Putamen (tissue), 1 donor: ENCODE measurements around the gene FHOD3.

Experiments
- DNase-seq: peaks from one replicate; pipeline ENCODE4 v3.0.0-alpha.2; 2016; ENCODE audit warnings: low spot score

FHOD3 gene

DNA sequence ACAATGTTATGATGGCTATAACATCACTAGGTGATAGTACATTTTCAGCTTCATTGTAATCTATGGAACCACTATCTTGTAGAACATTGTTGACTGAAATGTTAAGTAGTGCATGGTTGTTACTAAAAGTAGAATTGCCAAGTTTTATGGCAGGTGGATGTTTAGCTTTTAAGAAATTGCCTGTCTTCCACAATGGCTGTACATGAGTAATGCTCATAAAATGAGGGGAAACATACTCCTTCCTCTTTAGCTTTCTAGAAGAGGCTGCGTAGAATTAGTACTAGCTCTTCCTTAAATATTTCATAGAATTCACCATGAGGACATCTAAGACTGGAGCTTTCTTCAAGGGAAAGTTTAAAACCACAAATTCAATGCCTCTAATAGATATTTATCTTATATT is 370.3 kb downstream of the FHOD3 start:
- DNase-seq = no peak

DNA sequence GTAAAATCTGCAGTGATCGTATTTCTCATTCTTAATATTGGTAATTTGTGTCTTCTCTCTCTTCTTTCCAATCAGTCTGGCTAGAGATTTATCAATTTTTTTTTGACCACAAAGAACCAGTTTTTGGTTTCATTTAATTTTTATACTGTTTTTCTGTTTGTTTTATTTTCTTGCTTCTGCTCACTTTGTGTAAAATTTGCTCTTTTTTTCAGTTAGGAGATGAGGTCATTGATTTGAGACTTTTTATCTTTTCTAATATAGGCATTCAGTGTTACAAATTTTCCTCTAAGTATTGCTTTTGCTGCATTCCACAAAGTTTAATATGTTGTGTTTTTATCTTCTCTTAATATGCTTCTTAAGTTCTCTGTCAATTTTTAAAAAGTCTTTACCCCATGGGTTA is 370.8 kb downstream of the FHOD3 start:
- no peak for DNase-seq

DNA sequence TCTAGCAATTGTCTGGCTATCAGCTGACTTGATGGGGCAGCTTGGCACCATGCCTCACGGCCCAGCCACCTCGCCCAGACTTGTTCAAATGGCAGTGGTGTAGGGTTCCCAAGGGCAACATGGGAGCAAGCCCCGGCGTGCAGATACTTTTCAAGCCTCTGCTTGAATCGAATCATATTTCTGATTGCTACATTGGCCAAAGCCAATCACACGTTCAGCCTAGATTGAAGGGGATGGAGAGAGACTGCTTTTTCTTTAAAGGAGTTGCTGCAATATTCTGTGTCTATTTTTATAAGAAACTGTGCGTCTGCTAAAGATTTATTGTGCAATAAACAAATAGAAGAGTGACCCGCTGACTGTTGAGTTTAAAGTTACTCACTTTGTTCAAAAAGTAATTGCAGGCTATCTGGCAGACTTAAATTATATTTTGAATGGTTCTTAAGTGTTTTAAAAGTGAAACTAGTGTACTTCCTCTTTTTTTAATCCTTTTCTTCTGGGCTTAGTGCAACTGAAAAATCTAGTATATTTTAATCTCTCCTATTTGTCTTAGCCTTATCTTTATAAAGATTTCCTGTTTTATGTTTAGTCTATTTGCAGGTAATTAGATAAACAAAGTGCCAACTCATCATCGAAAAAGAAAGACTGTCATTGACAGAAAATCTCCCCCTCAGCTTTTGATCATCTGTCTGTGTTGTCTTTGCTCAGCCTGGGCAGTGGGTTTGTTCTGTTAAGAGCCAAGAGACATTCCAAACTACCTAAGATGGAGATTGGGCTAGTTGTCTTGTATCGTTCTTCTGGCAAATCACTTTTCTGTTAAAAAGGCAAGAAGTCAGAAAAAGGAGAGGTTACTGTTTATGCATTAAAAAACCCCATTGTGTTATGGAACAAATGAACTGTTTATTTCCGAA is 375.2 kb downstream of the FHOD3 start:
- no peak for DNase-seq

DNA sequence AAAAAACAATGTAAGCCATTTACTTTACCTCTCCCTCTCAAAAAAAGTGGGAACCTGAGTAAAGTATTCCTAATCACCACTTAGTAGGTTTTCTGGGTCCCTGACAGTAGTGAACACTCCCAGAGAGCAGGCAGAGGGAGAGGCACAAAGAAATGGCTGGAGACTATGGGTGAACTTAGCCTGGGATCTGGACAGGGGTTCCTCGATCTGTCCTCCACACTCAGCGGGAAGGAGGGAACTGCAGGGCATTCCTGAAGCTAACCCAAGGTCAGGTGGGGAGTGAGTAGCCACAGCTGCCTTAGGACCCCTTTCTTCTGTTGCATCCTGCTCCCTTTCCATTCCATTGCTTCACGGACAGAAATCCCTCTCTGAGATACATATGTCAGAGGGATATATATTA is 375.9 kb downstream of the FHOD3 start:
- DNase-seq = no peak

DNA sequence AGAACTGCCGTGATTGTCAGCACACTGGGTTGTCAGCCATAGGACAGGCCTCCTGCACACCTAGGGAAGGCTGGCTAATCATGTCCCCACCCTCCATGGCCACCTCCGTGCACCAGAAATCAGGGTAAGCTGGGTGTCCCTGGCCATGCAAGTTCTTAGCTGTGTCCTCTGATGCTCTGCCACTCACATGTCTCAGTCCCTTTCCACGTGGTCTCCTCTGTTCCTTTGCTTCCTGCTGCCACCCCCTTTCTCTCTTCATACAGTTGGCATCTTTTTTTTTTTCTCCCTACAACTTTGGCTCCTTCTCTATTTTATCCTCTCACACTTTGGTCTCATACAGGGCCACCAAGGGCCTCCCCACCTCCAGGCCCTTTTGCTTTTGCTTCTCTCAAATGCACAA is 377.6 kb downstream of the FHOD3 start:
- DNase-seq = no peak

DNA sequence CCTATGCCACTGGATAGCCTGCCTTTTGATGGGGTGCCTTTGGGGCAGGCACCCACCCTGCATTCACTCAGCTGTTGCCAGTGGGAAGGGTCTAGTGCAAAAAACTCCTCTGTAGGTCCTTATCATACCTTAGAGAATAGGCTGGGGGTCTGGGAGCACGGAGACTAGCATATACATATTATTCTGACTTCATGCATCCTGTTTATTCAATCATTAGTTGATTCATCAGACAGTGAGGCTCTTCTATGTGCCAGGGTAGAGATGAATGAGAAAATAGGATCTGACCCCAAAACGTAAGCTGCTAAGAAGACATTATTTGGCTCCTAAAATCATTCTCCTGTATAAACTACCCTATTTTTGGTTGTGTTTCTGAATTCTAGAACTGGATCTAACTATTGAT is 378.0 kb downstream of the FHOD3 start:
- DNase-seq = no peak

DNA sequence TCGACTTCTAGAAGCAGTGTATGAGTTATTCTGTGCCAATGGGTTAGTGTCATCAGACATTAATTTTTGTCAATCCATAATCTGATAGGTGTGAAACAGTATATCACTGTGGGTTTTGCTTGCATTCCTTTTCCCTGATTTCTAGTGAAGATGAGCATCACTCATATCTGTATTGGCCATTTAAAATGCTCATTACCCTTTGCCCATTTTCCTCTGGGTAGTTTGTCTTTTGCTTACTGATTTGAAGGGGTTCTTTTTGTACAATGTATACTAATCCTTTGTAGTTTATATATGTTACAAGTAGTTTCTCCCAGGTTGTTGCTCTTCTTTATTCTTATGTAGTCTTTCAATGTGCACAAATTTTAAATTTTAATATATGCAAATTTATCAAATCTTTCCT is 379.1 kb downstream of the FHOD3 start:
- no peak for DNase-seq

DNA sequence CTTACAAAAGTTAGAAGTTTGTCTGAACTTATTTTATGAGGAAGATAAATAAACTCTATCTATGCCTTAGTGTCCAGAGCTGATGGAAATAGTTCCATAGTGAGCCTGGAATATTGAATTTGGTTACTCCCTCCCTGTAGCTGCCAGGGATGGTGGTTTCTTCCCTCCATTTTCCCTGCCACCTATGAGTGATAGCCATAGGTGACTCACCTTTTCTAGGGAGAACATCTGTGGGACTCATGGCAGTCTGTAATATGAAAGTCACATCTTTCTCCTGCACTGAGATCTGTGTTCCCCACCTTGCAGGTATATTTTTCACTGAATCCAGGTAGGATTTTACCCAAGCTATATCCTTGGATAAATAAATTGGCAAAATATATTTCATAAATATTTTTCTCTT is 382.5 kb downstream of the FHOD3 start:
- DNase-seq = no peak

DNA sequence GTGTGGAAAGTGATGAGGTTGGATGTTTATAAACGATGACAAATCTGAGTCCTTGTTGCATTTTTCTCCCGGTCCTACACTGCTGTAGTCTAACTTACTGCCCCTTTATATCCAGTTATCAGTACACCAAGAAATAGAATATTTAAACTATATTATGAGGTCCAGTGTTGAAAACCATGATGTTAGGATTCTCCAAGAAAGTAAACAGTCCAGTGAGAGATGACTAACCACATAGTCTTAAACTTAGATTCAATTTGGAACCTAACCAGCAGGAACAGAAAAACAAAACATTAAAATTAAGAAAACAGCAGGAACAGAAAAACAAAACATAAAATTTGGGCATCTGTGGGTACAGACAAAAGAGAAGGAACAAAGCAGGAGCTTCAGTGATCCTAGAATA is 388.1 kb downstream of the FHOD3 start:
- DNase-seq = no peak

DNA sequence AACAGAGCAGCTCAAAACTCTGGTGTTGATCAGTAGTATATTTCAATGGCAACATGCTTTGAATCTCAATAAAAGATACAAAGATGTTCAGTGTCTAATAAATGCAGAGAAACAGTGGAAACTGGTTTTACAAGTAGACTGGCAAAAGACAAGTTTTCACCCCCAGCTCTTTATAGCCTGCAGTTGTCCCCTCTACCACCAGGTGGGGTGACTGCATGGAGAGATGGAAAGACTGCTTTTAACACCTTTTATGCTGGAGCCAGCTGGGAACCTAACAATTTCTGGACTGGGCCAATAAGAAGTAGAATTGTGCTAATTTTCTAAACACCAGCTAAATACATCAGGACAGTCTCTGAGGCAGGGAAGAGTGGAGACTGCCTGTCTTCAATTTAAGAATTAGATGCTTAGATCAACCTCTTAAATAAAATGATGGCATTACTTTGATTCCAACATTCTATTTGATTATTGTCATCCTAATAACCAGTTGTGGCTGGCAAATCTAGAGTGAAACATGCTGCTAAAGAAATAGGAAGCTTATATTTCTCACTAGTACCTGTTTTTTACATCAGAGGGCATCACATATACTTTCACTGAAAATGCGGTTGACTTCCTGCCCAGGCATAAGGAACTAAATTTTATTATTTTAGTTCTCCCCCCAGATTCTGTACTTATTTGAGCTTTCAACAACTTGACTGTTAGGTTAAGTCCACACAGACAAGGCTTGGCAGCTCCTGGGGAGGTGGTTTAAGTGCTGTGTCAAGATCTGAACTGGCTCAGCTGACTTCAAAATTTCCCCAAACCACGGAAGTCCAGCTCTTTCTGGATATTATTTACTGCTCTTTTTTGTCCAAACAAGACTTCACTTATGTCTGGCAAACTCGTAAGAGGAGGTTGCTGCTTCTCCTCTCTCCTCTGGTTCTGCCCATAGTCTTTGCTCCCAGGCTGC is 390.8 kb downstream of the FHOD3 start:
- DNase-seq = peak; percentile 54

DNA sequence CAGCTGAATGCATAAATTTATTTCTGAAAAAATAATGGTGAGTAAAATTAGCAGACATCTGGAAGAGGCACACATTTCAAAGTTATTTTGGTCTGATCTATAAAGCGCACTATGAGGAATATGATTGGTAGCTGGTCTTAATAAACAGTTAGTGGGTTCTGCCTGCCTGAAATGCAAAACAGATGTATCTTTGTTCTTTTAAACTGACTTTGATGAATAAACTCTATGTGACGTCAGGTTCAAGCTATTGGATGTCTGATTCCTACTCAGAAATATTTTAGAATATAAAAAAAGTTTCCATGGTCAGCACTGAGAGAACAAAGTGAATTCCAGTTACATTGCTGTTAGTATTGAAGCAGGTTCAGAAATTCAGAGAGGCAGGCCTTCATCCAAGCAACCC is 394.9 kb downstream of the FHOD3 start:
- DNase-seq = no peak

DNA sequence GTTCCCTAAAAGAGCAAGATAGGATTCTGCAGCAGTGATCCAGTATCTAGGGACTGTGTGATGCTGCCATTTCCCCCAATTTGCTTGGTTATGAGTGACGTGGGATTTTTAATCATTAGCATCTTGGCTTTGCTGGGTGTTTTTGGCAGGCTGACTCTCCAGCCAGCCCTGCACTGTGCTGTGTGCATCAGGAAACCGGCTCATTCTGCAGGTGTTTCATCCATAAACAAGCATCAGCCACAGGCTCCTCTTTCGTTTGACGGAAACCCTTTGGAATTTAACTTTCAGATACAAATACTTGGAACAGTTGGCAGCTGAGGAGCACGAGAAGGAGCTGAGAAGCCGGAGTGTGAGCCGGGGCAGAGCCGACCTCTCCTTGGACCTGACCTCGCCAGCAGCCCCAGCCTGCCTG is 395.4 kb downstream of the FHOD3 start:
- DNase-seq = no peak

DNA sequence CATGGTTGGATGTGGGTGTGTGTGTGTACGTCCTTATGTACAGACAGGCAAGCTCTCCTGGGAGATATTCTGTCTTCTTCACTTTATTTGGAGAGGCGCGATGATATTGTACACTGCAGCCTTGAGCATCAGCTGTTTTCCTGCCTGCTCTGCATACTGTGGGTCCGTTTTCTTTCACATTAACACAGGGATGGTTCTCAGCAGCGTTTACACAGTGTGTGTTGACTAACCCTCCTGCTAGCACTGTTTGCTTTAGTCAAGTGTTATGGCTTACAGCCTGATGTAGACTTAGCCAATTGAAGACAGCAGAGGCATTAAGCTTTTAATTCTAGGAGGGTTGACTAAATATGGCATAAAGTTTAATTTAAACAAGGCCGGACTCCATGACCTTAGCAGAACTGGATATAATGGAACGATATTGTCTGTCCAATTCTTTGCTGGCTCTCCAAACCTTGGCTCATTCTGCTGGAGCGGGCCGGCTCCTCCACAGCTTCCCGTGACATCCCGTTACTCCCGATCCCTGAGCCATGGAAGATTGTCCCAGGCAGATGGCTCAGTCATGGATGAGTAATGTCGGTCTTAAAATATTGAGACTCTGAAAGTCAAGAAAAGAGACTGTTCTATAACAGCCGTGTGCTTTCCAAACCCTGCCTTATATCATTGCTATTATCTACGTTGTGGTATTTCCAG is 396.6 kb downstream of the FHOD3 start:
- no peak for DNase-seq

DNA sequence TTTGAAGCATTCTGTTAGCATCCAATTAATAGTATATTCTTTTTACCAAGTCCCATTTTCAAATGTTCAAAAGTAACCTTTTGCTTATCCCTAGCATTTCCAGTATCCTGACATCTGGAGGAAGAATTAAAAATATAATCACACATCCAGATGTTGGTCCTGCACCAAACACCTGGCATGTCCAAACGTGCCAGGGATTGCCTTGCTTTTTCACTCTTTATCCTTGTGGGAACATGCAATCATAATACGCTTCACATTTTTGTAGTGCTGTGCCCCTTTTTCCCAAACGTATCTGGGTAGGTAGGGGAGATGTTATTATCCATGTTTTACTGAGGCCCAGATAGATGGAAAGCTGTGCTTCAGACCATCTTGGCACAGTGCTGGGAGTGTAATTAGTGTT is 398.3 kb downstream of the FHOD3 start:
- no peak for DNase-seq

DNA sequence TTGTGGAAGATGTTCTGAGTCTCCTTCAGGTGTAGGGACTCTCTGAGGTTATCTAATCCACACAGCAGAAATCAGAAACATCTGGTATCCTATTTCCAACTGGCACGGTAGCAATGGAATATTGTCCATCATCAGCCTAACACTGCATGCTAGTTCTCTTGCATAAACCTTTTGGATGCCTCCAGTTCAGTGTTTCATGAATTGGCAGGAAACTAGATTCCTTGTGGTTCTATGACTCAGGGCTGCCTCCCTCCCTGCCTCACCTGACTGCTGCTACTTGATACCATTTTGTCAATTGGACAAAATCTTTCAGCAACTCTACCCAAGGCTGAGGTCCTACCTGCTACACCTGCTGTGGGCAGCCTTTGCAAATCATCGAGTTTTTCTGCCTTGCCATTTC is 400.4 kb downstream of the FHOD3 start:
- no peak for DNase-seq

DNA sequence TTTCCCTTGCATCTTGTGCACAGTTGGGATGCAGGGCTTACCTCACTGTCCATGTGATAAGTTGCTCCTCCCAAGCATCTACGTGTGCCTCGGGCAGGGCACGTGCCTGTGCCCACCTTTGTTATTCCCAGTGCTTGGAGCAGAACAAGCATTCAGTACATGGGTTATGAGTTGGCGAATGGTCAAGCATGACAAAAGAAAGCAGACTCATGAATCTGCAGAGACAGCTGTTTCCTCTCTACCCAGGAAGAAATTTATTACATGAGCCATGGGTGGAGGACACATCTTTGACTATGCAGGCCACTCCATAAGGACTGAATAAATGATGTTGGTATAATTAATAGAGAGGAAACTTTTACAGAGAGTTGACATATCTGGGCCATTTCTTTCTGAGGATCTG is 403.4 kb downstream of the FHOD3 start:
- no peak for DNase-seq

DNA sequence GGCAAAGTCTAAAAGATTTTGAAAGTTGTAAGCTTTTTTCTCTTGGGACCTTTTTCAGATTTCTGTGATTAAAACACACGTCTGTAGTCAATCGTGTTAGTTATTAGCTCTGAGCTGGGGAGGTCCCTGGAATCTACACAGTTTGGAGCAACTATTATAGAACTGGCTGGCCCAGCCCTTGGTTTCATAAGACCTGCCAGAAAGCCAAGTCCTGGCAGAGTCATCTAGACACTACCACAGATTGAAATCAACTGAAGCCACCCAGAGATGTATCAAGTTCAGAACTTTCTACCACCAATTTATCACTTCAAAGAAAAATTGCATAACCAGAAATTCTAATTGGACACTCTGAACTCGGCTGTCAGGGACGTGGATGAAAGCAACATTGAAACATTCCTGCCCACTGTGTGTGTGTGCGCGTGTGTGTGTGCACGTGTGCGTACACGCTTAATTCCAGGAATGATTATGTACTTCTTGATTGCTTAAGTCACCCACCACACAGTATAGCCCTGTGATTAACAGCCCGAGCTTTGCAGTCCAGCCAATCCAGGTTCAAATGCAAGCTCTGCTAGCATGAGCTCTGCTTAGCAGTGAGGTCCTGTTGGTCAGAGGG is 405.0 kb downstream of the FHOD3 start:
- DNase-seq = no peak

DNA sequence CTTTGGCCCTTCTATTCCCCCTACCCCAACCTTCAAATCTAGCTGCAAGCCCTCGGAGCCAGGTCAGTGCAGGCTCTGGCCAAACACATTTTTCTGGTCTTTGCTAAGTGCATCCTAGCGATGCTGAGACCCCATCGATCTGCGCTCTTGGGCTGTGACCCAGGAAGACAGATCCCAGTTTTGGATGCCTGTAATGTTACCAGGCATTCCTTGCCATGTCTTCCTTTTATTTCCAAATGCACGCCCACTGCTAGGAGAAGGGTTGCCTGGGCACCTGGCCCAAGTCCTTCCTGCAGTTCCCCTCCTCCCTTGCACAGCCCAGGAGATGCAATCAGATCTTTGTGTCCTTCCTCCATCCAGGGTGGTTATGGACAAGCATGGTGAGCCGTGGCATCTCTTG is 406.6 kb downstream of the FHOD3 start:
- DNase-seq = no peak

DNA sequence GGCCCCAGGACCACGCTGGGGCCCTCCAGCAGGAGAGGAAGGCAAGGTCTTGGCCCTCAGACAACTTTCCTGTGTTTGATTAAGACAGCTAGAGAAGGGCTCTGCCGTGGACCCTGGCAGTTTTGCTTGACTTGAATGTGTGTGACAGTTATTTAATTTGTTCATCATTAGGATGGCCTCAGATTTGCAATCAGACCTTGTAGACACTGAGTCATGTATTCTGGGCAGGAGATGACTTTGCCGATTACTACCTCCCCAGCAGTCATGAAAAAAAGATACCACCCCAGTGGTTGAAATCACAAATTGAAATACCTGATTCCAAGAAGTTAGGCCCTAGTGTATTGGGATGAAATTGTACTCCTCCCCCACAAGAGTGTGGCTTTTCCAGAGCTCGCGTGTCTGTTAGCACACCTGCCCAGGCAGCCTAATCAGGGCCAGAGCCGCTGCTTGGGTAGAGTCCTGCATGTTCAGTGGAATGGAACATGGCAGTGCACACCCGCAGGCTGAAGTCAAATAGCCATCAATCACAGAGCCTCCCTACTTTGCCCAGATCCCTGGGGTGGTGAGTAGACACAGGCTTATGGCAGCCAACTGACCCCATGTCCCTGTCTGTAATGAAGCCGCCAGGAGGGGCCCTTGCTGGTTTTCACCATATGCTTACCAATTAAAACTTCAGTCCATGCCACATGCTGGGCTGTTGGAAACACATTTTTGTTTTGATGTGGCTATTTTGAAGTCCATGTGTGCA is 408.8 kb downstream of the FHOD3 start:
- DNase-seq = no peak

DNA sequence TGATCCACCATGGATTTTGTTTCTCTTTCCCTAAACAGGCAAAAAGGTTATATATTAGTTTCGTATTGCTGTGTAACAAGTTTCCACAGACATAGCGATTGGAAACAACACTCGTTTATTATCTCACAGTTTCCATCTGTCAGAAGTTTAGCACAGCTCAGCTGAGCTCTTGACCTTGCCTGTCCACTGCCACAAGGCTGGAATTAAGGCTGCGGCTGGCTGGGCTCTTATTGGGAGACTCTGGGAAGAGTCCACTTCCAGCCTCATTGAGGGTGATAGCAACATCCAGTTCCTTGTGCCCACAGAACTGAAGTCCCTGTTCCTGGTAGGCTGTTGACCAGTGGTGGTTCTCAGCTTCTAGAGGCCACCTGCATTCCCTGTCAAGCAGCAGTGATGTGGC is 410.9 kb downstream of the FHOD3 start:
- no peak for DNase-seq

DNA sequence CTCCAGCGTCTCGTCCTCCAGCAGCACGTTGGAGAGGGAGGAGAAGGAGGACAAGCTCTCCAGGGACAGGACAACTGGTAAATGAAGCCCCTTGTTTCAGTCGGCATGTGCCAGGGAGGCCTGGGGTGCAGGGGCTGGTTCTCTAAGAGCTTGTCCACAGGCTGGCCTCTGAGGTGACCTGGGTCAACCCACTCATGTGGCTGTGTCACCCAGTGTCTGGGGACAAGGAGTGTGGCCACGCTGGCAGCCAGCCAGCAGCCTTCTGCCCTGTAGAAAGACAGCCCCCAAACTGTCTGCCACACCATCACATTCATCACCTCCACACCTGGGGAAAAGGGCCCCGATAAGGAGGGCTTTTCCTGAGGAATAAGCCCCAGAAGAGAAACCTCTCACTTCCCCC is 411.8 kb downstream of the FHOD3 start:
- DNase-seq = no peak
